Large intestine (tissue), 3 donors: ENCODE results near the gene SCO2. TPM values are rescaled to one million over a fixed set of nuclear protein-coding genes. Genes with fewer than 3 reads are reported as not detected.

Source experiments
- DNase-seq, 2 donors: peaks; one replicate each; pipeline versions ENCODE4 v3.0.0 to v3.0.0-alpha.2; 2013
- H3K27ac ChIP-seq: one replicate; pipeline ENCODE4 v1.5.1; 2013; ENCODE audit warnings: low read length
- H3K27me3 ChIP-seq: 2 replicates; pipeline ENCODE4 v1.6.1; 2013; ENCODE audit warnings: low read length; ENCODE audit not compliant: control insufficient read depth, insufficient read depth
- H3K36me3 ChIP-seq: 2 replicates; pipeline ENCODE4 v1.6.1; 2013; ENCODE audit warnings: low read length; ENCODE audit not compliant: control insufficient read depth, insufficient read depth
- H3K4me1 ChIP-seq: one replicate; pipeline ENCODE4 v1.6.1; 2013; ENCODE audit warnings: low read length; ENCODE audit not compliant: control insufficient read depth, insufficient read depth
- H3K4me3 ChIP-seq: one replicate; pipeline ENCODE4 v1.5.1; 2013; ENCODE audit warnings: low read length
- H3K9me3 ChIP-seq: one replicate; pipeline ENCODE4 v1.6.1; 2013; ENCODE audit warnings: mild to moderate bottlenecking, low read depth, low read length, moderate library complexity; ENCODE audit not compliant: control insufficient read depth
- WGBS: methylation state at CpG from one replicate; pipeline ENCODE4 v1.1.5; 2013; ENCODE audit warnings: low lambda C conversion rate; ENCODE audit not compliant: insufficient coverage; 5-methylcytosine and 5-hydroxymethylcytosine counted together
- polyA plus RNA-seq: library from polyadenylated mRNA; unstranded; fragments of 120-200 nt; gene quantifications from one replicate; pipeline ENCODE4 v1.2.1, GENCODE V29; 2013

Gene SCO2
- polyA plus RNA-seq, 1 donor, result 1.8 TPM

DNA sequence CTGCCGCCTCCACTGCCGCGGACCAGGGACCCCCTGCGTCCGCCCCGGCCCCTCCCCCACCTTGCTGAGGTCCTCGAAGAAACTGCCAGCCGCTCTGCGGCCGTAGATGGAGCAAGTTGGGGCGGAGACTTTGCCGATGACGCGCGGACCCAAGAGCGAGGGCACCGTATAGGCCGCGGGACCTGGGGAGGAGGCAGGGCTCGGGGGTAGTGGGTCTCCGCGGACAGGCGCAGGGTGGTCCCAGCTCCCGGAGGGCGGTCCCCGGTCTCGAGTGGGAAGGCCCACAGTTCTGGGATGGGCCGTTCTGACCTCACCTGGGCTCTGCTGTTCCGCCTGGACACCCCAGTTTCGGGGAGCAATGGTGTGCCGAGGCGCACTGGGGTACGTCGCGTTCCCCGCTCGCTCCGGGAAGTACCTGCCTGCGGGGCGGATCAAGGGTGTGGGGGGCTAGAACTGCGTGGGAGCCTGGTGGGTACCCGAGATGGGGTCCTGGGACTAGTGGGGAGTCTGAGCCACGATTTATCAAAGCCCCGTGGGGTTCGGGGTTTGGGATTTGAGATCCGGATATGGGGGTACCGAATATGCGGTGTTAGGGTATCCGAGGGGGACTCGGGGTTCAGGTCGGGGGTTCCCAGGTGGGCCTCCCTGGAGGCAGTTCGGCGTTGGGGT, 5.6 kb upstream of the SCO2 start:
- Histone ChIP-seq H3K36me3 (no peaks in the 10 kb centered on the region), H3K9me3 (peaks cover 16% of the 10 kb centered on the region), H3K4me1 (peaks cover 32% of the 10 kb centered on the region), H3K4me3 (peak overlapping the region; percentile 60), H3K27ac (peak overlapping the region; percentile 94), H3K27me3 (peaks cover 45% of the 10 kb centered on the region)
- DNase-seq, result peak; percentile 76 to 90
- WGBS, result no CpG with 5 or more reads among the region's 53 CpGs

GRCh38 chr22:50530580-50530876, 5.1 kb upstream of the SCO2 start:
- H3K27ac ChIP-seq, result peak overlapping the region; percentile 94
- no CpG with 5 or more reads among the region's 21 CpGs for WGBS
- H3K4me1 ChIP-seq, result peaks cover 32% of the 10 kb centered on the region
- H3K27me3 ChIP-seq, result peaks cover 45% of the 10 kb centered on the region
- H3K36me3 ChIP-seq, result no peaks in the 10 kb centered on the region
- H3K4me3 ChIP-seq, result peak overlapping the region; percentile 60
- DNase-seq, result peak in 1 of 2 donors; percentile 81
- H3K9me3 ChIP-seq, result peaks cover 16% of the 10 kb centered on the region

- H3K4me3 ChIP-seq, result peak within 1 kb of the TSS; percentile 60
- H3K4me1 ChIP-seq, result peaks cover 32% of the 10 kb centered on the region
- H3K27ac ChIP-seq, result peak within 1 kb of the TSS; percentile 94
- no CpG with 5 or more reads among the region's 92 CpGs for WGBS
- peak; percentile 69 to 91 for DNase-seq
- H3K27me3 ChIP-seq, result peaks cover 45% of the 10 kb centered on the region
- H3K9me3 ChIP-seq, result peaks cover 16% of the 10 kb centered on the region
- H3K36me3 ChIP-seq, result no peaks in the 10 kb centered on the region
These were observed 4.6 kb upstream of the SCO2 start, which contains the start of gene TYMP for GRCh38 chr22:50529897-50530579. Gene TYMP, minus strand, starts transcription at chr22:50530012. Its CDS starts 303 bp downstream, at chr22:50529709.

GRCh38 chr22:50529416-50529896, 4.1 kb upstream of the SCO2 start:
- WGBS, result no CpG with 5 or more reads among the region's 50 CpGs
- Histone ChIP-seq H3K27me3 (peaks cover 43% of the 10 kb centered on the region), H3K4me1 (peaks cover 33% of the 10 kb centered on the region), H3K9me3 (peaks cover 16% of the 10 kb centered on the region), H3K27ac (peak overlapping the region; percentile 40), H3K36me3 (no peaks in the 10 kb centered on the region), H3K4me3 (peak overlapping the region; percentile 40)
- no peak for DNase-seq

DNA sequence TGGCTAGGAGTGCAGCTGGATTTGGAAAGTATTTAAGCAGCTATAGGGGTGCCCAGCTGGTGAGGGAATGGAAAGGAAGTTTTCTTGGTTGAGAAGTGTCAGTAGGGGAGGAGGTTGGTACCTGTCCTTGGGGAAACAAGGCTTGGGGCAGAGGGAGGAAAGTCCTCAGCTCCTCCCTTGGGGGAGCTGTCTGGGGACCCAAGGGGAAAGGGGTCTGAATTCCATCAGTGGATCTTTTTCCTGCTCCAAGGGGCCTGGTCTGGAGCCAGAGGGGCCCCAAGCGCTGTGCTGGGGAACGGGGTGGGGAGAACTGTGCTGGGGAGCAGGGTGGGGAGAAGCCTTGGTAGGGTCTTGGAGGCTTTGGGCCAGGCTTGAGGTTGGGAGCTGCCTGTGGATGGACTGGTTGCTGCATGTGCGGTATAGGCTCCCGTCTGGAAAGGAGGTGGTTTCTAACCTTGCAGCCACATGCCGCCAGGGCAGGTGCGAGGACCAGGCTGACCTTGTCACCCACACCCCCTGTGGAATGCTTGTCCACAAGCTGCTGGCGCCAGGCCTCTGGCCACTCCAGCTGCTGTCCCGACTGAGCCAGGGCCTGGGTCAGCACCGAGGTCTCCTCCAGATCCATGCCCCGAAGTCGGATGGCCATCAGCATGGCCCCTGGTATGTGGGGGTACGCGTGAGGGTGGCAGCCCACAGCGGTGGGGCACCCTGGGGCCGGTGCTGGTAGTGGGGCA, 3.5 kb upstream of the SCO2 start:
- DNase-seq, result peak in 1 of 2 donors; percentile 31
- Histone ChIP-seq H3K27me3 (peaks cover 39% of the 10 kb centered on the region), H3K36me3 (peaks cover 3% of the 10 kb centered on the region), H3K27ac (peak overlapping the region; percentile 40), H3K9me3 (peaks cover 16% of the 10 kb centered on the region), H3K4me3 (peak overlapping the region; percentile 40), H3K4me1 (peaks cover 39% of the 10 kb centered on the region)
- no CpG with 5 or more reads among the region's 15 CpGs for WGBS

DNA sequence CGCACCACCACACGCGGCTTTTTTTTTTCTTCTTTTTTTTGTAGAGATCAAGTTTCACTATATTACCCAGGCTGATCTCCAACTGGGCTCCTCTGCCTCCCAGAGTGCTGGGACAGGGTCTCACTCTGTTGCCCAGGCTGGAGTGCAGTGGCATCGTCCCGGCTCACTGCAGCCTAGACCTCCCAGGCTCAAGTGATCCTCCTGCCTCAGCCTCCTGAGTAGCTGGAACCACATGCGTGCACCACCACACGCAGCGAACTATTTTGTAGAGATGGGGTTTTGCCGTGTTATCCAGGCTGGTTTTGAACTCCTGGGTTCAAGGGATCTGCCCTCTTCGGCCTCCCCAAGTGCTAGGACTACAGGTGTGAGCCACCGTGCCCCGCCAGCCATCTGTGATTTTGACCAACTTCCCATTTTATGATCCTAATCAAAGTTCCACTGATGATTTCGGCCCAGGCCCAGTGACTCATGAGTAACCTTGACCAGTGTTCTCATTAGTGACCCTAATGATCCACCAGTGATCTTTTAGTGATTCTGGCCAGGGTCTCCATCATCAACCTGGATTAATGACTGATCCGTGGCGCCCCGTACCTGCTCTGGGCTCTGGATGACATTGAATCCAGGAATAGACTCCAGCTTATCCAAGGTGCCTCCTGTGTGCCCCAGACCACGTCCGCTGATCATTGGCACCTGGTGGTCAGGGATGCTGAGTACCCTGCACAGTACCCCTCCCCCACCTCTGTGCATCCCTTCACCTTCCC, 2.7 kb upstream of the SCO2 start:
- H3K4me3 ChIP-seq, result no peak overlapping the region
- peaks cover 10% of the 10 kb centered on the region for H3K36me3 ChIP-seq
- no peak overlapping the region for H3K27ac ChIP-seq
- H3K27me3 ChIP-seq, result peaks cover 34% of the 10 kb centered on the region
- peaks cover 16% of the 10 kb centered on the region for H3K9me3 ChIP-seq
- WGBS, result no CpG with 5 or more reads among the region's 18 CpGs
- DNase-seq, result no peak
- peaks cover 47% of the 10 kb centered on the region for H3K4me1 ChIP-seq

GRCh38 chr22:50526834-50527801, 1.7 kb upstream of the SCO2 start:
- Histone ChIP-seq H3K9me3 (peaks cover 16% of the 10 kb centered on the region), H3K4me3 (peak overlapping the region; percentile 49), H3K36me3 (peaks cover 20% of the 10 kb centered on the region), H3K27ac (peak overlapping the region; percentile 88), H3K4me1 (peaks cover 45% of the 10 kb centered on the region), H3K27me3 (peaks cover 26% of the 10 kb centered on the region)
- no CpG with 5 or more reads among the region's 29 CpGs for WGBS
- no peak for DNase-seq

- Histone ChIP-seq H3K4me1 (peaks cover 39% of the 10 kb centered on the region), H3K4me3 (peak overlapping the region; percentile 49), H3K27me3 (peaks cover 18% of the 10 kb centered on the region), H3K27ac (peak overlapping the region; percentile 88), H3K9me3 (peaks cover 16% of the 10 kb centered on the region), H3K36me3 (peaks cover 29% of the 10 kb centered on the region)
- no CpG with 5 or more reads among the region's 77 CpGs for WGBS
- peak; percentile 75 to 87 for DNase-seq
These were observed 873 bp upstream of the SCO2 start for GRCh38 chr22:50526108-50526833.

GRCh38 chr22:50525858-50526107, 385 bp upstream of the SCO2 start:
- H3K36me3 ChIP-seq, result peaks cover 34% of the 10 kb centered on the region
- H3K4me3 ChIP-seq, result peak overlapping the region; percentile 52
- H3K4me1 ChIP-seq, result peaks cover 35% of the 10 kb centered on the region
- H3K9me3 ChIP-seq, result peaks cover 13% of the 10 kb centered on the region
- WGBS, result no CpG with 5 or more reads among the region's 33 CpGs
- no peak for DNase-seq
- peak overlapping the region; percentile 88 for H3K27ac ChIP-seq
- peaks cover 13% of the 10 kb centered on the region for H3K27me3 ChIP-seq
